ENCODE measurements around the gene HSPE1. TPM values are rescaled to one million over a fixed set of nuclear protein-coding genes. Genes with fewer than 3 reads are reported as not detected.

HSPE1 gene
- total and polyA plus RNA-seq, 2 donors (not counting 3 experiments of a cell fraction or from before 2014, with no cell fraction given) = 59.8 to 145 TPM

- no peak overlapping the region for H3K4me3 ChIP-seq (replicated peaks in 1 of 3; ENCODE audit: insufficient read depth in 1 of 3, low read depth in 1 of 3, low read length in 3 of 3)
- H3K27ac ChIP-seq (ENCODE audit: insufficient read depth, low read depth, low read length) = no peak overlapping the region
- intact Hi-C loops (cut with micrococcal nuclease) (loop anchor here (5.0 kb wide), 1 partner anchor 85 kb away; no protein-coding TSS in a partner anchor), dilution Hi-C loops (cut with MboI; ENCODE audit: extremely low pct_ligation_motif_present, low sequenced_read_pairs) (no loop called here)
- H3K9me3 ChIP-seq (replicated peaks; ENCODE audit: control insufficient read depth, insufficient read depth, low read length) = peaks cover 2% of the 10 kb centered on the region
- ChIA-PET POLR2A (no interaction called here), CTCF (no interaction called here)
- H3K27me3 ChIP-seq (ENCODE audit: control insufficient read depth in 2 of 2, insufficient read depth in 2 of 2, low read length in 2 of 2) = no peaks in the 10 kb centered on the region
- H4K20me1 ChIP-seq (replicated peaks; ENCODE audit: control insufficient read depth, extremely low read depth, insufficient read depth, low read length) = no peaks in the 10 kb centered on the region
- no peak overlapping the region for H3K9ac ChIP-seq (replicated peaks; ENCODE audit: extremely low read depth, insufficient read depth, low read length)
- FAIRE-seq (no peak), DNase-seq (ENCODE audit: low read depth, low spot score) (no peak)
- TF ChIP-seq MAX (IDR thresholded peaks at IDR 0.05; ENCODE audit: insufficient read depth, insufficient read length) = no peak
- no peak for TF ChIP-seq POLR2A (IDR thresholded peaks at IDR 0.05; ENCODE audit: low read depth, low read length)
- TF ChIP-seq EZH2 (IDR thresholded peaks at IDR 0.05; ENCODE audit: borderline replicate concordance, low read depth, low read length, severe bottlenecking) = no peak
- no peak for TF ChIP-seq MYC (IDR thresholded peaks at IDR 0.05; ENCODE audit: low read depth, low read length)
- no peak for TF ChIP-seq POLR2AphosphoS5 (IDR thresholded peaks at IDR 0.05; ENCODE audit: insufficient read depth, low read depth, low read length)
- TF ChIP-seq FOS (IDR thresholded peaks at IDR 0.05; ENCODE audit: borderline replicate concordance, insufficient read depth, low read length) = no peak
- TF ChIP-seq CTCF (IDR thresholded peaks at IDR 0.05; ENCODE audit: extremely low read depth in 1 of 2, insufficient read depth in 1 of 2, low read depth in 1 of 2, low read length in 2 of 2) = no peak
- H3K4me1 ChIP-seq (ENCODE audit: control insufficient read depth, extremely low read depth, insufficient read depth, low read length) = no peaks in the 10 kb centered on the region
- BruUV-seq (replicated peaks) = no TSS peak
- H3K4me2 ChIP-seq (ENCODE audit: insufficient read depth, low read length) = no peak overlapping the region
- peaks cover 19 to 20% of the 10 kb centered on the region in 2 experiments for H3K36me3 ChIP-seq (ENCODE audit: control insufficient read depth in 2 of 2, extremely low read depth in 1 of 2, insufficient read depth in 2 of 2, low read length in 2 of 2)
- no peaks in the 10 kb centered on the region for H3K9me1 ChIP-seq (replicated peaks; ENCODE audit: control insufficient read depth, extremely low read depth, insufficient read depth, low read length)
- H3K79me2 ChIP-seq (ENCODE audit: control insufficient read depth, insufficient read depth, low read length) = peaks cover 2% of the 10 kb centered on the region
- no peak overlapping the region for H2AFZ ChIP-seq (ENCODE audit: low read depth, low read length)
These were observed 12.8 kb upstream of the HSPE1 start for GRCh38 chr2:197487385-197487784.
